CD14-positive monocyte (primary cell): ENCODE results near the gene BAG5. TPM values are rescaled to one million over a fixed set of nuclear protein-coding genes. Genes with fewer than 3 reads are reported as not detected.
"Not testable (repeated sequence)": the region's sequence is repeated elsewhere in the genome, so short reads cannot be mapped to it uniquely, and the experiment has no call there.

Experiments
- DNase-seq, 3 donors: peaks; one replicate each; pipeline ENCODE4 v3.0.0-alpha.2; 2011 to 2022
- H2AFZ ChIP-seq: 2 replicates; pipeline ENCODE4 v1.6.0; 2012; ENCODE audit warnings: mild to moderate bottlenecking, low read depth, low read length, inconsistent platforms; ENCODE audit not compliant: insufficient read depth, poor library complexity, severe bottlenecking
- H3K27ac ChIP-seq, 2 donors: 1 replicate in 1 of 2; 2 replicates in 1 of 2; pipeline ENCODE4 v1.5.1; 2012 to 2013; ENCODE audit warnings: low read length in 2 of 2, control low read depth in 1 of 2, inconsistent platforms in 1 of 2, low read depth in 1 of 2, mild to moderate bottlenecking in 1 of 2
- H3K27me3 ChIP-seq, 2 donors: one replicate each; pipeline versions ENCODE4 v1.6.0 to v1.6.1; 2011 to 2013; ENCODE audit warnings: low read length in 2 of 2; ENCODE audit not compliant: control insufficient read depth in 2 of 2, insufficient read depth in 2 of 2
- H3K36me3 ChIP-seq, 2 donors: replicated peaks in 1 of 2; 1 replicate in 1 of 2; 2 replicates in 1 of 2; pipeline versions ENCODE4 v1.5.1 to v1.6.1; 2012 to 2013; ENCODE audit warnings: low read length in 2 of 2, control low read depth in 1 of 2, inconsistent platforms in 1 of 2, mild to moderate bottlenecking in 1 of 2; ENCODE audit not compliant: insufficient read depth in 2 of 2, control insufficient read depth in 1 of 2
- H3K4me1 ChIP-seq, 2 donors: 1 replicate in 1 of 2; 2 replicates in 1 of 2; pipeline versions ENCODE4 v1.5.1 to v1.6.1; 2012 to 2013; ENCODE audit warnings: low read length in 2 of 2, control low read depth in 1 of 2, inconsistent platforms in 1 of 2, mild to moderate bottlenecking in 1 of 2, moderate library complexity in 1 of 2; ENCODE audit not compliant: insufficient read depth in 2 of 2, control insufficient read depth in 1 of 2
- H3K4me2 ChIP-seq: replicated peaks from 2 replicates; pipeline ENCODE3; 2012; ENCODE audit warnings: low read length, moderate library complexity, mild to moderate bottlenecking; ENCODE audit not compliant: poor library complexity, severe bottlenecking; ENCODE audit errors: extremely low read depth
- H3K4me3 ChIP-seq, 3 experiments: fragments of 200-600 bp in 1 of 3; sonication (generic) in 1 of 3; replicated peaks in 1 of 3; 1 replicate in 2 of 3; 2 replicates in 1 of 3; pipeline ENCODE4 v1.5.1; 2011 to 2013; ENCODE audit warnings: low read length in 3 of 3, mild to moderate bottlenecking in 3 of 3, control low read depth in 2 of 3, low read depth in 2 of 3, inconsistent platforms in 1 of 3, moderate library complexity in 1 of 3
- H3K79me2 ChIP-seq: 2 replicates; pipeline ENCODE4 v1.6.0; 2012; ENCODE audit warnings: mild to moderate bottlenecking, control low read depth, inconsistent platforms, low read length, moderate library complexity; ENCODE audit not compliant: insufficient read depth
- H3K9ac ChIP-seq: 2 replicates; pipeline ENCODE4 v1.6.0; 2017; ENCODE audit warnings: low read length, mild to moderate bottlenecking; ENCODE audit not compliant: insufficient read depth, poor library complexity, severe bottlenecking
- H3K9me3 ChIP-seq, 2 donors: replicated peaks in 1 of 2; 1 replicate in 1 of 2; 2 replicates in 1 of 2; pipeline versions ENCODE4 v1.5.1 to v1.6.1; 2012 to 2013; ENCODE audit warnings: low read length in 2 of 2, control low read depth in 1 of 2; ENCODE audit not compliant: control insufficient read depth in 1 of 2, insufficient read depth in 1 of 2
- H4K20me1 ChIP-seq: 2 replicates; pipeline ENCODE4 v1.6.0; 2012; ENCODE audit warnings: mild to moderate bottlenecking, low read length, control low read depth, moderate library complexity; ENCODE audit not compliant: insufficient read depth
- H3K27ac Mint-ChIP-seq, 7 donors: one replicate each; pipeline ENCODE4 v1.8.0; 2020; ENCODE audit warnings: mild to moderate bottlenecking in 7 of 7, mixed read lengths in 7 of 7, moderate library complexity in 6 of 7, inconsistent platforms in 2 of 7
- H3K27me3 Mint-ChIP-seq, 3 donors: one replicate each; pipeline ENCODE4 v1.8.0; 2021 to 2022; ENCODE audit warnings: low read depth in 3 of 3, mild to moderate bottlenecking in 3 of 3, mixed read lengths in 3 of 3, moderate library complexity in 3 of 3, inconsistent platforms in 1 of 3
- H3K36me3 Mint-ChIP-seq, 2 donors: one replicate each; pipeline ENCODE4 v1.8.0; 2020; ENCODE audit warnings: mixed read lengths in 2 of 2, inconsistent platforms in 1 of 2, mild to moderate bottlenecking in 1 of 2
- H3K4me1 Mint-ChIP-seq: one replicate; pipeline ENCODE4 v1.8.0; 2020; ENCODE audit warnings: mild to moderate bottlenecking, mixed read lengths
- H3K4me3 Mint-ChIP-seq, 2 donors: one replicate each; pipeline ENCODE4 v1.8.0; 2020; ENCODE audit warnings: mild to moderate bottlenecking in 2 of 2, mixed read lengths in 2 of 2, moderate library complexity in 1 of 2
- H3K9me3 Mint-ChIP-seq, 7 donors: one replicate each; pipeline ENCODE4 v1.8.0; 2020 to 2022; ENCODE audit warnings: mixed read lengths in 7 of 7, mild to moderate bottlenecking in 6 of 7, moderate library complexity in 6 of 7, inconsistent platforms in 2 of 7
- WGBS: methylation state at CpG from one replicate; pipeline ENCODE4 v1.1.5; 2013; ENCODE audit warnings: missing lambda C conversion rate; ENCODE audit not compliant: insufficient coverage; 5-methylcytosine and 5-hydroxymethylcytosine counted together
- intact Hi-C, 2 donors: fragments of 100-400 bp; cut with micrococcal nuclease; formaldehyde crosslinking; loops; one replicate each; pipeline versions ENCODE4 v1.15.0 to v1.15.1; 2023
- polyA plus RNA-seq, 3 donors: library from polyadenylated mRNA; depleted of rRNA in 1 of 3; unstranded in 2 of 3; stranded (reverse) in 1 of 3; fragments of 300-500 nt in 2 of 3; fragments of >200 nt in 1 of 3; fragmentation: Illumina TruSeq in 2 of 3; gene quantifications; 1 replicate in 2 of 3; 2 replicates in 1 of 3; pipeline ENCODE4 v1.2.3, GENCODE V29; 2012 to 2021
- TF ChIP-seq, protein P1 (sequence below): fragments of 200-600 bp; IDR thresholded peaks from one replicate; pipeline ENCODE4 v1.8.0; 2022; ENCODE audit warnings: antibody characterized with exemption, mild to moderate bottlenecking

BAG5 gene
- polyA plus RNA-seq, 3 donors, result 4.7 to 33.1 (median 30.1) TPM

DNA sequence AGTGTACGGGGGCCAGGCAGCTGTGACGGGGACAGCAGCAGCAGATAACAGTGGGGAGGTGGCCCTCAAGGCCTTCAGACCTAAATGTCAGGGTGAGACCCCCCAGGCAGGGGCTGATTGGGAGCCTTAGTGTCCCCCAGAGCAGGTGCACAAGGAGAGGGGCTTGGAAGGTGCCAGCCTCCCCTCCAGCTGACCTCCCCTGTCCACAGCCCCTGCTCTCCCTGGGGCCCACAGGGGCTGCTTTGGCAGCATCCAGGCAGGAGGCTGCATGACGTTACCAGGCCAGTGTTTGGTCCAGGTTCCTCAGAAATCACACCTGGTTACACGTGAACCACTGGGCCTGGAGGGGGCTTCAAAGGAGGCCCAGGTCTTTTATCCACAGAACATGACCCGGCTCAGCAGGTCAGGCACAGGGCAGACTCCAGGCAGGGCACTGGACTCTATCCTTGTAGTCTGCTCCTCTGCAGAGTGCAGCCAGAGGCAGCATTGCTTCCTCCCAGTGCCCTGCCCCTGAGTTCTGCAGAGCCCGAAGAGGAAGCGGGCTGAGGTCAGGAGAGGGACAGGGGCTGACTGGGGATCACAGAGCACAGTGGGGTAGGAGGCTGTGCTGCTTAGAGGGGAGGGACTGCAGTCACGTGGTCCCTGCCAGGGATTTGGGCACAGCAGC lies 36.1 kb downstream of the BAG5 start:
- intact Hi-C loops, result loop anchor here in 1 of 2 donors (10.0 kb wide), 1 partner anchor 192 kb away; the partner anchor contains the start of gene EIF5
- H3K4me2 ChIP-seq, result peak overlapping the region; percentile 97

DNA sequence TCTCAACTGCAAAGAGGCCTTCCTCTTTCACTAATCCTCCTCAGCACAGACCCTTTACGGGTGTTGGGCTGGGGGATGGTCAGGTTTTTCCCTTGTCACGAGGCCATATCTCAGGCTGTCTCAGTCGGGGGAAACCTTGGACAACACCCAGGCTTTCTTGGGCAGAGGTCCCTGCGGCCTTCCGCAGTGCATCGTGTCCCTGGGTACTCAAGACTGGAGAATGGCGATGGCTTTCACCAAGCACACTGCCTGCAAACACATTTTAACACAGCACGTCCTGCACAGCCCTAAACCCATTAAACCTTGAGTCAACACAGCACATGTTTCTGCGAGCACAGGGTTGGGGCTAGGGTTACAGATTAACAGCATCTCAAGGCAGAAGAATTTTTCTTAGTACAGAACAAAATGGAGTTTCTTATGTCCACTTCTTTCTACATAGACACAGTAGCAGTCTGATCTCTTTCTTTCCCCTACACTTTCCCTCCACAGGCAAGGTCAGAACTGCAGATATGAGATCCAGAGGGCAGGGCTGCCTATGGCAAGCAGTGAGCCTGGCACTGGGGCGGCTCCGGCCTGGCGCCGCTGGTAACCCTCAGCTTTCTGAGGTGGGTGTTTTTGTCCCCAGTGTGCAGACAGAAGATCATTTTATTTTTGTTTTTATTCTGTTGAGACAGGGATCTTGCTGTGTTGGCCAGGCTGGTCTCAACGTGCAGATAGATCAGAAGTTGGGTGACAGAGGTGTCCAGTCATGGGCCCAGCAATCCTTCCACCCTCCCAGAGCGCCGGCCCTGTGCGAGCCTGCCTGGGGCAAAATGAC lies 36.8 kb downstream of the BAG5 start:
- not testable (repeated sequence) for H2AFZ ChIP-seq, H3K36me3 ChIP-seq, H3K4me3 Mint-ChIP-seq, DNase-seq, H3K9ac ChIP-seq, H3K36me3 Mint-ChIP-seq, H3K4me3 ChIP-seq, H3K9me3 ChIP-seq, H3K27ac ChIP-seq
- 87% methylated on average over 11 of the region's 17 CpGs for WGBS
- peaks cover 48 to 69% of the 10 kb centered on the region in 2 donors for H3K4me1 ChIP-seq
- Mint-ChIP-seq H3K9me3 (peaks cover 0 to 14% (median 6%) of the 10 kb centered on the region in 7 donors), H3K27ac (peak overlapping the region in 1 of 7 donors; percentile 21), H3K27me3 (peaks cover 27 to 41% (median 31%) of the 10 kb centered on the region in 3 donors), H3K4me1 (peaks cover 50% of the 10 kb centered on the region)
- H3K27me3 ChIP-seq, result peaks cover 20 to 28% of the 10 kb centered on the region in 2 donors
- peaks cover 16% of the 10 kb centered on the region for H3K79me2 ChIP-seq
- H4K20me1 ChIP-seq, result peaks cover 13% of the 10 kb centered on the region
- intact Hi-C loops, result loop anchor here in 1 of 2 donors (10.0 kb wide), 1 partner anchor 191 kb away; the partner anchor contains the start of gene EIF5
- H3K4me2 ChIP-seq, result peak overlapping the region; percentile 97

More for the DNA sequence above, 36.1 kb downstream of the BAG5 start:
- Mint-ChIP-seq H3K4me1 (peaks cover 53% of the 10 kb centered on the region), H3K27me3 (peaks cover 27 to 35% (median 30%) of the 10 kb centered on the region in 3 donors), H3K27ac (peak overlapping the region in 2 of 7 donors; percentile 83 to 86), H3K4me3 (peak overlapping the region in 1 of 2 donors; percentile 42), H3K9me3 (peaks cover 0 to 14% (median 6%) of the 10 kb centered on the region in 7 donors), H3K36me3 (peaks cover 8 to 9% of the 10 kb centered on the region in 2 donors)
- Histone ChIP-seq H3K9ac (no peak overlapping the region), H3K4me1 (peaks cover 44 to 63% of the 10 kb centered on the region in 2 donors), H3K79me2 (peaks cover 20% of the 10 kb centered on the region), H3K36me3 (peaks cover 0 to 2% of the 10 kb centered on the region in 2 donors), H4K20me1 (peaks cover 13% of the 10 kb centered on the region), H3K27ac (no peak overlapping the region), H3K27me3 (peaks cover 18 to 25% of the 10 kb centered on the region in 2 donors), H3K4me3 (peak overlapping the region in 1 of 3 experiments; percentile 16), H3K9me3 (peaks cover 6 to 9% of the 10 kb centered on the region in 2 donors), H2AFZ (no peak overlapping the region)
- 65% methylated on average over 4 of the region's 8 CpGs for WGBS
- TF ChIP-seq, protein P1, sequence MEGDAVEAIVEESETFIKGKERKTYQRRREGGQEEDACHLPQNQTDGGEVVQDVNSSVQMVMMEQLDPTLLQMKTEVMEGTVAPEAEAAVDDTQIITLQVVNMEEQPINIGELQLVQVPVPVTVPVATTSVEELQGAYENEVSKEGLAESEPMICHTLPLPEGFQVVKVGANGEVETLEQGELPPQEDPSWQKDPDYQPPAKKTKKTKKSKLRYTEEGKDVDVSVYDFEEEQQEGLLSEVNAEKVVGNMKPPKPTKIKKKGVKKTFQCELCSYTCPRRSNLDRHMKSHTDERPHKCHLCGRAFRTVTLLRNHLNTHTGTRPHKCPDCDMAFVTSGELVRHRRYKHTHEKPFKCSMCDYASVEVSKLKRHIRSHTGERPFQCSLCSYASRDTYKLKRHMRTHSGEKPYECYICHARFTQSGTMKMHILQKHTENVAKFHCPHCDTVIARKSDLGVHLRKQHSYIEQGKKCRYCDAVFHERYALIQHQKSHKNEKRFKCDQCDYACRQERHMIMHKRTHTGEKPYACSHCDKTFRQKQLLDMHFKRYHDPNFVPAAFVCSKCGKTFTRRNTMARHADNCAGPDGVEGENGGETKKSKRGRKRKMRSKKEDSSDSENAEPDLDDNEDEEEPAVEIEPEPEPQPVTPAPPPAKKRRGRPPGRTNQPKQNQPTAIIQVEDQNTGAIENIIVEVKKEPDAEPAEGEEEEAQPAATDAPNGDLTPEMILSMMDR, result no peak
- peak; percentile 32 to 54 (median 44) for DNase-seq
